Medulla oblongata (tissue), 1 donor: ENCODE results near the gene S100A16.

Experiments
- DNase-seq: peaks from one replicate; pipeline ENCODE4 v3.0.0-alpha.2; 2015; ENCODE audit errors: extremely low spot score

Gene S100A16

DNA sequence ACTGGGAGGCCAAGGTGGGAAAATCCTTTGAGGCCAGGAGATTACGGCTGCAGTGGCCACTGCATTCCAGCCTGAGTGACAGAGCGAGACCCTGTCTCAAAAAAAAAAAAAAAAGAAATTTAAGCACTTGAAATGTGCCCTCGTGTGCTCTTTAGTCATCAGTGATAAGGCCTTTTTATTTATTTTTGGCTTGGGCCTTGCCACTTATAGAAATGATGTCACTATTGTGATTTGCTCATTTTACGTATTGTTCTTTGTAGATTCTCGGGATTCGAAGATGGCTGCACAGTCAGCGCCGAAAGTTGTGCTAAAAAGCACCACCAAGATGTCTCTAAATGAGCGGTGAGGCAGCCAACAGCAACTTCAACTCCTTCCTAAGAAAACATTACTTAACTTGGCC, 23.4 kb upstream of the S100A16 start:
- DNase-seq, result no peak

DNA sequence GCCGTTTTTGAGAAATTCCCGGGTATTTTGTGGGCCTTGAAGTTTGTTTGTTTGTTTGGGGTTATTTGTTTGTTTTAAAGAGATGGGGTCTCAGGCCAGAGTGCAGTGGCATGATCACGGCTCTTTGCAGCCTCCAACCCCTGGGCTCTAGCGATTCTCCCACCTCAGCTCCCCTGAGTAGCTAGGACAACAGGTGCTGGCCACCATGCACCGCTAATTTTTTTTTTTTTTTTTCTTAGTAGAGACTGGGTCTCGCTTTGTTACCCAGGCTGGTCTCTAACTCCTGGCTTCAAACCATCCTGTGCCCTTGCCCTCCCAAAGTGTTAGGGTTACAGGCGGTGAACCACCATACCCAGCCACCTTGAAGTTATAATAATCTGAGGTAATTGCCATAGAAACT, 22.9 kb upstream of the S100A16 start:
- no peak for DNase-seq

DNA sequence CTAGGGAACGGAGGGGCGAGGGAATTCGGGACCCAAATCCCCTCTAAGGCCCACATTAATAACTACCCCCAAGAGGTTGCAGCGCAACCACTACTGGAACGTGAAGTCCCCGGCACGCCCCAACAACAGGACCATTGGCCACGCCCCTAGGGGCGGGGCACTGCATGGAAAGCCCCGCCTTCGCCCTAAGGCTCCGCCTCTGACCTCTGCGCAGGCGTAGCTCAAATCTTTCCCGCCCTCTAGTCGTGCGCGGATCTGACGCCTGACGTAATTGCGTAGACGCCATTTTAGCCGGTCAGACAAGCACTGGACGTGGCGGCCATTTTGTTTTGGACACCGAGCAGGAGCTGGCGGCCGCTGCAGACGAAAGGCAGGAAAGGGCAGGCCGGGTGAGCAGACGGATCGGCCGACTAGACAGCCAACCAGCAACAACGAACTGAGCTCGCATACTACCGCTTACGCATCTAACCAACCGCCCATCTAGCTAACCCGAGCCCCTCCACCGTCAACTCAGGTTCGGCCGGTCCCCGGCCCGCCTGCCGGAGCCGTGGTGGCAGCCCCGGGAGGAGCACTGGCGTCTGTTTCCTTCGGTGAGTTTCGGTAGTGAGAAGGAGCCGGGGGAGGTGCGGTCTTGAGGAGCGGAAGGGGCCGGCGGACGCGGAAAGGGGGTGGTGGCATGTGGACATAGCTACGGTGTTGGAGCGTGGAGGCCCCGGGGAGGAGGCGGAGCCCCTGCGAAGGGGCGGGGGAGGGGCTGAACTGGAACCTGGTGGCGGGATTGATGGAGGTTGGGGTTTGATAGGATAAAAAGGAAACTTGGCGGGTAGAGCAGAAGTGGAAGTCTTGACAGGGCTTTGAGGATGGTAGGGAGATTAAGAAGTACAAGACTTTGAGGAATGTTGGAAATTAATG, 21.1 kb upstream of the S100A16 start, which contains the start of gene CHTOP:
Gene CHTOP (plus strand): TSS at position 313 of the 912 bp plus-strand sequence. CDS start 2,523 bp downstream, outside the sequence.
- peak; percentile 99 for DNase-seq

DNA sequence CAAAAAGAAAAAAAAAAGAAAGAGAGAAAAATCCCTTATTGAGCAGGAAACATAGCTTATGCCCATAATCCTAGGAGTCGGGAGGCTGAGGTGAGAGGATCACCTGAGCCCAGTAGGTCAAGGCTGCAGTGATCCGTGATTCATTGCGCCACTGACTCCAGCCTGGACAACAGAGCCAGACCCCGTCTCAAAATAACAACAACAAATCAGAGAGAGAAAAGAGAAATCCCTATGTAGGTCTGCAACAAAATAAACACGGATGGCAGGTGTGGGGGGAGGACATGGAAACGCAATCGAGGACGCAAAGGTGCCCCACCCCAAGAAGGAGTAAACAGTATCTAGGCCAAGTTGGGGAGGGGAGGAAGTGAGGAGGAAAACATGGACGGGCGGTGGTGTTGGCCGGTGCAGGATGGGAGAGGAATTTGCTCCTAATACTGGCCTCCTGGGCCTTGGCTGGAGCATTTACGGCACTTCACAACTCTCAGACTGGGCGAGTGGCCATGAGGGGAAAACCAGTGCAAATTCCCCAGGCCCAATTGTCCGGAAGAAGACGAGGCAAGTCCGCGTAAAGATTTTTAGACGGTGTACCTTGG, 20.3 kb upstream of the S100A16 start:
- no peak for DNase-seq

DNA sequence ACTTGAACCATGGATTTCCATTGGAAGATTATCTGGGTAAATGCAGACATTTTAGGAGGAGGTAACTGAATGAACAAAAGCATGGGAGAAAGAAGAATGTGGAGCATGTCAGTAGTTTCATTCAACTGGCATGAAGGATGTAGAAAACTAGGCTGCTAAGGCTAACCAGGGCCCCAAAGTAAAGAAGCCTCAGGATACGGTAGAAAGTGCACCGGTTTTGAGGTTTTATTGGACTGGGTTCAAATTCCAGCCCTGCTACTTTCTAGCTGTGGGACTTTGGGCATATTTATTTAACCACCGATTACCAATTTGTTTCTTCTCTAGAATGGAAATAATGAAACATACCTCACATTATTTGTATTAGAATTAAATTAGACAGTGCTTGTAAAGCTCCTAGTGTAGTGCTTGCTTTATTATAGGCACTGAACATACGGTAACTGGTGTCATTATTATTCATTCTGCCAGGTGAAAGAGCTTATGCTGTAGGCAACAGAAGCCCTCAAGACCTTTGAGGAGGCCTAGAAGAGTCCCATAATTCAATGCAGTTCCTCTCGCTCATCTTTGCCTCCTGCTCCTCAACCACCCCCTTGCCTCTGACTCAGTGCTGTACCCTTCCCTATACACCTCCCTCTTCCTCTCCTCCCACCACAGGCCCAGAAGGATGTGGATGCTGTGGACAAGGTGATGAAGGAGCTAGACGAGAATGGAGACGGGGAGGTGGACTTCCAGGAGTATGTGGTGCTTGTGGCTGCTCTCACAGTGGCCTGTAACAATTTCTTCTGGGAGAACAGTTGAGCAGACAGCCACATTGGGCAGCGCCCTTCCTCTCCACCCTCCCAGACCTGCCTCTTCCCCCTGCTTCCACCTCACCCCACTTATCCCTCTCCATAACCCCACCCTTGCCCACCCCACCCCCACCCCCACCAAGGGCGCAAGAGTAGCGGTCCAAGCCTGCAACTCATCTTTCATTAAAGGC, 18.4 kb upstream of the S100A16 start:
- no peak for DNase-seq

DNA sequence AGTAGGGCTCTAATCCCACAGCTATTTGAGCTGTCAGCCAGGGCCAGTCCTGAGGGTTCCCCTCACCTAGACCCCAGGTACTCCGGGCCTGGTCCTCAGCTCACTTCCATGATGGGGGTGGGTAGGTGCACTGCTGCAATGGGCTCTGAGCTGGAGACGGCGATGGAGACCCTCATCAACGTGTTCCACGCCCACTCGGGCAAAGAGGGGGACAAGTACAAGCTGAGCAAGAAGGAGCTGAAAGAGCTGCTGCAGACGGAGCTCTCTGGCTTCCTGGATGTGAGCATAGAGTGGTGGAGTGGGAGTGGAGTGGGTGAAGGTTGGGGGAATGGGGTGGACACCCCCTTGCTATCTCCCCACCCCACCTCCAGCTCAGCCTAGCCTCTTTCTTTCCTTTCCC, 17.4 kb upstream of the S100A16 start:
- no peak for DNase-seq

DNA sequence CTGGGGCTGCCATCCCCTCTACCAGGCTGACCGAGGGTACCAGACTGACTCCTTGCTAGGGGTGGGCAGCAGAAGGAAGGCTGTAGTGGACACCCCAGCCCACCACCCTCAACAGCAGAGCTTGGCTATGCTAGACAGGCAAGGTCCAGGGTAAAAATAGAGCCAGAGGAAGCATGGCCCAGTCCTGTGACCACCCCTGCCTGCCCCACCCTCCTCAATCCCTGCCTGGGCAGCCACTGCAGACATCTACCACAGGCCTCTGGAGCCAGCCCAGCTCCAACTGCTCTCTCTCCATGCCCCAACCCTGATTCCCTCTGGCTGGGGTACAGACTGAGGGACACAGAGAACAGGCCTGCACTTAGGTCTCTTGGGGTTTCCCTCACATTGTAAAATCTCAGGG, 17.0 kb upstream of the S100A16 start:
- DNase-seq, result peak; percentile 75

DNA sequence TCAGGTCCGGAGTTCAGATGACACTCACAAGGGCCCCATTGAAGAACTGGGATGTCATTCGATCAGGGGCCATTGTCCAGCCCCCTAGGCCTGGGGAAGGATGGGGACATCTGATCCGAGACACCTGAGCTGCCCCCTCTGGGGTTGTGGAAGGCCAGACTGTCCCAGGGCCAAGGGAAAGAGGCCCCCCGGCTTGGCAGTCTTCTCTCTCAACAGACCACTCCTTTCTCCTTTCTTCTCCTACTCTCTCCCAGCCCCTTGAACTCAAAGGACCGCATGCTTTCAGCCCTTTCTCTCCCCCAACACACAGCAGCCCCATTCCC, 16.4 kb upstream of the S100A16 start:
- no peak for DNase-seq

DNA sequence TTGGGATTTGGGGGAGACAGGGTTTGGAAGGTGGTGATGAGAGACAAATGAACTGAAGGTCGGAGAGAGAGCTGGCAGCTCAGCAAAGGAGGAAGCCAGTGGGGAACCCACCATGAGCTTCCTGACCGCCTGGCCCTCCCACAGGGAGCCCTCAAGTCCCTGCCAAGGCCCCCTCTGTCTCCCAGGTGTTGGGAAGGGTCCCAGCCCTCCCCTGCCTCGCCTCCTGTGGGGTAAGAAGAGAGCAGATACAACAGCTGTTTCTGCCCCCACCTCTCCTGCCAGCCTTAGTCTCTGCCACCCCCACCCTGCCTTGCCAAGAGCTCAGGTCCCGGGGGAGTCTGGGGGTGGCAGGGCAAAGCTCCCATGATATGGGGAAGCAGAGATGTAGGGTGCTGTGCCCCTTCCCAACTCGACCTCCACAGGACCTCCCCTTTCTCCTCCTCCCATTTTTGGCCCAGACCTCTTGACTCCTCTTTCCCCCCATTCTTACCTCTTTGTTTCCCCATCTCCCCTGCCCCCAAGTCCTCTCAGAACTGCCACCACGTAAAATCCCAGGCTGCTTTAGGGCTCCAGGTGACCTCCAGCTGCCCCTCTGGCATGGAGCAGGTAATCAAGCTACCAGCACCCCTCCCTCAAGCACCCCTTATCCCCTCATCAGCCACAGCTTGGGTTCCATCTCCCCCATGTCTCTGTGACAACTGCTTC, 15.9 kb upstream of the S100A16 start:
- DNase-seq, result no peak

DNA sequence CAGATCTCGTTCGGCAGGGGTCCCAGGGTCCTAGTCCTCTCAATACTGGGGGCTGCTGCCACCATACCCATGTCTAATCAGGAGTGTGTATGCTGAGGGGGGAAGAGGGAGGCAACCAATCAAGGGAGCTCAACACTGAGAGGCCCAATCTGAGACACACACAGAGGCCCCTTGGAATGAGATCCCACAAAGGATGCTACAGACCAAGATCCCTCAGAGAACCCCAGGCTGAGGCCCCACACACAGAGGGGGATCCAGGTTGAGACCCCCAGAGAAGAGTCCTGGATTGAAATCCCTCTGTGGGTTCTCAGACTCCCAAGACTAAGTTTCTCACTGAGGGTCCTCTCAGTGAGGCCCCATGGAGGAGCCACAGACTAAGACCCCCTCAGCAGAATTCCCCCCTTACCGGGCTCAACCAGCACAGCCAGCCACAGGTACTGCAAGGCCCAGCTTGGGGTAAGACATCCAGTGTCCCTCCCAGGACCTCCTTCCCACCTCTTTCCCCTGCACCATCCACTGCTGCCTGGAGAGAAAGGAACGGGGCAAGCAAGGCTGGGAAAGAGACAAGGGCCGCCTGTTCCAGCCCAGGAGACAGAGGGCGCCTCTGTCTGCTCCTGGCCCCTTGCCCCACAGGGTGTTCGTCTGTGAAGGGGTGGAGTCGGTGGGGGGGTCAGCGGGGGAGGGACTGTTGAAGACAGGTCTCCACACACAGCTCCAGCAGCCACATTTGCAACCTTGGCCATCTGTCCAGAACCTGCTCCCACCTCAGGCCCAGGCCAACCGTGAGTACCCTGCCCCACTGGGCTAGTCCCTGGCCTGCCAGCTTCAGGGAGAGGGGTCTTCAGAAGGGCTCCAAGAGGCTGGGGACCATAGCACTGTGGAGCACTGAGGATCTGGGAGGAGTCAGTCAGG, 15.0 kb upstream of the S100A16 start, which contains the start of gene S100A1:
Gene S100A1 (plus strand): TSS at position 720 of the 912 bp plus-strand sequence. CDS start 2,088 bp downstream, outside the sequence.
- peak; percentile 90 for DNase-seq

DNA sequence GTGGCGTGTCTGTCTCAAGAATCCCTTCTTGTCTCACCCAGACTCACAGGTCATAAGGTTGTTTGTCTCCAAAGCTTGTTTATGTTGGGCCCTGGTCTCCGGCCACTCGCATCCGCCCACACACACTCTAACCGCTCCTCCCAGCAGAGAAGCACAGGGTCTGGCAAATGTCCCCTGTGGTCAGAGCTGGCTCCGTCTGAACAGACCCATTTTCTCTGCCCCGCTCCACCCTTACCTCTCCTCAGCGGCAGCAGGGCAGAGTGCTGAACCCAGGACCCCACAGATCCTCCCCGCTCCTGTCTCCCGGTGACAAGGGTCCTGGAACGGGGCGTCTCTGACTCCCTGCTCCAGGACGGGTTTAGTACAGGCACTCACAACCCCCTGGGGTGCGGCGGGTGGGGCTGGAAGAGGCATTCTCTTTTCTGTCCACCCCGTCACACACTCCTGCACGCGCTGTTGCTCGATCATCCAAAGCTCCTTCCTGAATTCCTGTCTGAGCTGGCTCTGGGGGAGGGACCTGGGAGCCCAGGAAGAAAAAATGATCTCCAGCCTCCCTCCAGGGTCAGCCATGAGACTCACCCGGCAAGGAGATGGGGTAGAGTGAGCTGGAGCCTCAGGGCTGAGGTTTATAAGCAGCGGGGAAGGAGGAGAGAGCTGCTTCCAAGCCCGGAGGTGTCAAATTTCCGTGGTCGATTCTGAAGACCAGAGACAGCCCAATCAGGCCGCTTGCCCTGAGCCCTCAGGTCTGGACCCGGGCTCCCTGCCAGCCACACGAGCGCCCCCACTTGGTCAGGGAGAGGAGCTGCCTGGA, 14.2 kb upstream of the S100A16 start, which contains the start of gene S100A13:
Gene S100A13 (minus strand): TSS at position 602 of the 811 bp plus-strand sequence. CDS start 1,033 bp downstream, outside the sequence.
- peak; percentile 69 for DNase-seq

DNA sequence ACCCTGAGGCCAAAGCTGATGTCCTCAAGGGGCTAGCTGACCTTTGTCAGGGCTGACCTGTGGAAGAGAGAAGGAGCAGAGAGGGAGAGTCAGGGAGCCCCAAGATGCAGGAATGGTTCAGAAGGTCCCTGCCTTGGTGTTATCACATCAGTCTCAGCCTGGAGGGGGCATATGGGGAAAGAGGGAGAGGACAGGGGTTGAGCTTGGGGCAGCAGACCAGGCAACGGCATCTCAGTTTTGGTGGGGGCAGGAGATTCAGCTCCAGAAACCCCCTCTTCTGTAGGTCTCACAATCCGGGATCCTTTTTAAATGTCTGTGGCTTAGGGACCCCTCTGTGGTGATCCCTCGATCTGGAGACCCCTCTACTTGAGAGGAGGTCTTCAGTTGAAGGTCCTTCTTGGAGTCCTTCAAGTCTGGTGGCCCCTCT, 13.6 kb upstream of the S100A16 start:
- DNase-seq, result no peak

DNA sequence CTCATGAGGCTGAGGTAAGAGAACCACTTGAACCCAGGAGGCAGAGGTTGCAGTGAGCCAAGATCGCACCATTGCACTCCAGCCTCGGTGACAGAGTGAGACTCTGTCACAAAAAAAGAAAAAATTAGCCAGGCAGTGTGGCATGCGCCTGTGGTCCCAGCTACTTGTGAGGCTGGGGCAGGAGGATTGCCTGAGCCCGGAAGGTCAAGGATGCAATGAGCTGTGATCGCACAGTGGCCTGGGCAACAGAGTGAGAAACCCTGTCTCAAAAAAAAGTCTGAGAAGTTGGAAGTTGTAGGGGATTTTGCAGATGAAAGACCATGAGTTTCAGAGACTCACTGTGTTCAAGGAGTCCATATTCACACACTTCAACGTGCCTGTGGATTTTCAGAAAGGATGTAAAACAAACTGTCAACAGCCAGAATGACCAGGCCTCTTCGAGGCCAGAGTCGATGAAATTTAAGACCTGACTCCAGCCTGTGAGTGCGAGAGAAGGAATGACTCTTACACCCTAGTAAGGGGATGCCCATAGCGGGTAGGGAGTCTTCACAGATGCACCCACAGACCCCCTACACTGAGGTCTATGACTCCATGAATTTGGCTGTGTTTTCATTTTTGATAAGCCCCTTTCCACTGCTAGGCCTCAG, 12.2 kb upstream of the S100A16 start:
- DNase-seq, result no peak

DNA sequence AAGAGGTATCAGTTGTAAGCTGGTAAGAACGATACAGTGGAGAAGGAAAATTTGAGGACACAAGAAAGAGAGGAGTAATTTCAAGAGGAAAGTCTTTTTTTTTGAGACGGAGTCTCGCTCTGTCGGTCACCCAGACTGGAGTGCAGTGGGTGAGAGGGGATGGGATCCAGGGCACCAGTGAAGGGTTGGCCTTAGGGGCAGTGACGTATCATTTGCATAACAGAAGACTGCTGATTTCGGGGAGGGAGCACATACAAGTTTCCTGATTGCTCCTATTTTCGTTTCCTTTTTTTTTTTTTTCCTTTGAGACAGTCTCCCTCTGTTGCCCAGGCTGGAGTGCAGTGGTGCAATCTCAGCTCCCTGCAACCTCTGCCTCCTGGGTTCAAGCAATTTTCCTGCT, 10.2 kb upstream of the S100A16 start:
- DNase-seq, result no peak

DNA sequence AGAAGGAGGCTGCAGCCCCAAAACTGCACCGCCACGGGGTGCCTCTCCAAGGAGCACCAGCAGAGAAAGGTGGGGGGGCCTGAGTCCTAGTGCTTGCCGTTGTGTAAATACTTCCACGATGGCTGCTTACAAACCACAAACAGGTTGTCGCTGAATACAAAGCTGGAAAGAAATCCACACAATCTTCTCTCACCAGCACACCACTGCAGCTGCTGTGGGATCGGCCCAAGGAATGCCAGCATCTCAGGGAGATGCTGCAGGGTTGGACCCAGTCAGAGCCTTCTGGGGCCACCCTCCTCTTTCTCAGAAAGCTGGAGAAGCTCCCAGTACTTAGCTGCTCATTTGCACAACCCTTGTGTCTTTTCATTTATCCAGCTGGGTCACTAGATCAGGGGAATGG, 6.2 kb upstream of the S100A16 start:
- DNase-seq, result no peak

DNA sequence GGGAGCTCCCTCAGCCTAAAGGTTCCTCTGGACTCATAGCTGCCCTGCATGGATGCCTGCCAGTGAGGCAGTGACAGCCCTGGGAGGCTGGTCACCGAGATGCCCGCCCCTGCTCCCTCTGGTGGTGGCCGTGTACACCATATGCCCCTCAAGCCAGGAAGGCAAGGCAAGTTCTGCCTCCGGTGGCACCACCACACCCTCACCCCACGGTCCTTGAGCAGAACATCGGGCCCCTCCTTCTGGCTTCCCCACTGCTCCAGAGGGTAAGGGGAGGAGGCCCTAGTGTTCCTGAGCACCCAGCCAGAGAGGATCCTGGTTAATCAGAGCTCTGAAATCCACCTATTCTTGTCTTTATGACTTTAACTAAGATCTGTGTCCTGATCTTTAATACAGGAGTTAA, 4.7 kb upstream of the S100A16 start:
- DNase-seq, result no peak

DNA sequence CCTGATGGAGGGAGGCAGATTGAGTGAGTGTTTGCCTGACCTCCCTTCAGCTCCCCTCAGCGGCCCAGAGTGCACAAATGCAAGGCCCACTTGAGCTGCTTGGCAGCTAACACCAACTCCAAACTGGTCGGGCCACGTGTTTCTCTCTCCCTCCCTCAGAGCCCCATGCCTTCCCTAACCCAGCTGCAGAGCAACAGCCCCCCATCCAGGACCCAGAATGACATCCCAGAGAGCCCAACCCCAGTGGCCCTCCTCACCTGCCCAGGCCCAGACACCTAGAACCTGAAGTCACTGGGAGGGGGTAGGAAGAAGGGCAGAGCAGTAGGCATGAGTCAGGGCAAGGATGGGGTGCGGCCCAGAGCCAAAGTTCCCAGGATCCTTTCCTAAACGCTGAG, 4.0 kb upstream of the S100A16 start:
- DNase-seq, result no peak

DNA sequence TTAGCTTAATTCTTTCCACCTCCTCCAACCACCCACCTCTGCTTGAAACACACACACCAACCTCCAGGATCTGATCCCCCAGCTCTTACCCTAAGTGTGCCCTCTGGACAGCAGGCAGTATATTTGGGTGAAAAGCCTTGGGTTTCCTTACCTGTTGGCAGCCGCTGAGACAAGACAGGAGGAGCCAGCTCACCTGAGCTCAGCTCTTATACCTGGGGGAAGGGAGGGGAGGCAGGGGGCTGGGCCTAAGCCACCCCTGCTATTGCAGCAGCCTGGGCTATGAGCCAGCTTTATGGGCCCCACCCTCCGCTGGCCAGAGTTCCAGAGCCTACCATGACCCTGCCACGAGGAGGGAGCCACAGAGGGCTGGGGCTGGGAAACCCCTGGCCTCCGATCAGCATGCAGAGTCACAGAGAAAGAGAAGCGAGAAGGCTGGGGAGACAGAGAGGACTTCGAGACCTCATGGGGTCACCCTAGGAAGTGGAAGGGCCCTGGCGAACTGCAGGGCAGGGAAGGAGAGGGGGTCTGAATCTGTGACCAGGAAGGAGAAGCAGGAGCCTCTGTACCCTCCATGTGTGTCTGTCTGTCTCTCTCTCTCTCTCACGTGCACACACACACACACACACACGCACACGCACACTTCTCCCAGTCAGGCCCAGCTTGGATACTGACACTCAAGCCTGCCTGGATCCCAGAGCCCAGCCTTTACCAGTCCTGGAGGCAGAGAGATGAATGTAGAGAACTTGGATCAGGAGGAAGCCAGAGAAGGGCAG, 3.4 kb upstream of the S100A16 start, which contains the start of gene S100A14:
Gene S100A14 (minus strand): TSS at position 182 of the 773 bp plus-strand sequence. CDS start 467 bp downstream, outside the sequence.
- no peak for DNase-seq
